AG04449 (cell line): ENCODE results near the gene DEDD.
A peak's percentile ranks its signal among the peaks of the same experiment; 100 is the strongest.

Source experiments
- CTCF ChIA-PET: fragments of 350-600 bp; formaldehyde crosslinking; extraction: SDS; loops from one replicate; lab custom pipeline; 2021; ENCODE audit warnings: antibody characterized with exemption; lab: Yijun Ruan, JAX
- POLR2A ChIA-PET: fragments of 400-600, 350-600 bp; formaldehyde crosslinking; extraction: SDS; loops from one replicate; lab custom pipeline; 2020; ENCODE audit warnings: antibody characterized with exemption, inconsistent platforms; lab: Yijun Ruan, JAX
- DNase-seq: peaks from one replicate; pipeline ENCODE4 v3.0.0-alpha.2; 2010; ENCODE audit warnings: low read depth, low spot score
- H3K4me3 ChIP-seq: 2 replicates; pipeline ENCODE4 v1.5.1; 2011; ENCODE audit warnings: low read depth, mild to moderate bottlenecking, control low read depth, low read length
- CTCF ChIP-seq: IDR thresholded peaks from one replicate; pipeline ENCODE4 v1.5.1; 2011; ENCODE audit warnings: mild to moderate bottlenecking, moderate library complexity, low read length, control low read depth, inconsistent platforms; ENCODE audit not compliant: insufficient read depth; ENCODE audit errors: missing control alignments

The DEDD gene

GRCh38 chr1:161131523-161132409 lies 701 bp downstream of the DEDD start:
- CTCF ChIA-PET: interaction anchor here (0.9 to 12.2 kb wide), 8 partner anchors 14 to 137 kb away, joined by 3 to 147 read pairs (median 4); partner anchors contain the start of genes KLHDC9, NIT1, PFDN2 and USP21
- POLR2A ChIA-PET: interaction anchor here (0.7 to 1.3 kb wide), 7 partner anchors 10 to 87 kb away, joined by 3 to 10 read pairs (median 3); partner anchors contain the start of genes NDUFS2 and USF1
- no peak for TF ChIP-seq CTCF
- H3K4me3 ChIP-seq: peak overlapping the region; percentile 95
- DNase-seq: no peak

GRCh38 chr1:161130266-161130665 lies 2.2 kb downstream of the DEDD start:
- TF ChIP-seq CTCF: no peak
- POLR2A ChIA-PET: interaction anchor here (0.6 kb wide), 1 partner anchor 8 kb away, joined by 3 read pairs; no protein-coding TSS in a partner anchor
- CTCF ChIA-PET: interaction anchor here (2.1 kb wide), 1 partner anchor 32 kb away, joined by 6 read pairs; the partner anchor contains the start of gene KLHDC9
- H3K4me3 ChIP-seq: peak overlapping the region; percentile 6; the same call in 1 of the 2 replicates
- DNase-seq: no peak

DNA sequence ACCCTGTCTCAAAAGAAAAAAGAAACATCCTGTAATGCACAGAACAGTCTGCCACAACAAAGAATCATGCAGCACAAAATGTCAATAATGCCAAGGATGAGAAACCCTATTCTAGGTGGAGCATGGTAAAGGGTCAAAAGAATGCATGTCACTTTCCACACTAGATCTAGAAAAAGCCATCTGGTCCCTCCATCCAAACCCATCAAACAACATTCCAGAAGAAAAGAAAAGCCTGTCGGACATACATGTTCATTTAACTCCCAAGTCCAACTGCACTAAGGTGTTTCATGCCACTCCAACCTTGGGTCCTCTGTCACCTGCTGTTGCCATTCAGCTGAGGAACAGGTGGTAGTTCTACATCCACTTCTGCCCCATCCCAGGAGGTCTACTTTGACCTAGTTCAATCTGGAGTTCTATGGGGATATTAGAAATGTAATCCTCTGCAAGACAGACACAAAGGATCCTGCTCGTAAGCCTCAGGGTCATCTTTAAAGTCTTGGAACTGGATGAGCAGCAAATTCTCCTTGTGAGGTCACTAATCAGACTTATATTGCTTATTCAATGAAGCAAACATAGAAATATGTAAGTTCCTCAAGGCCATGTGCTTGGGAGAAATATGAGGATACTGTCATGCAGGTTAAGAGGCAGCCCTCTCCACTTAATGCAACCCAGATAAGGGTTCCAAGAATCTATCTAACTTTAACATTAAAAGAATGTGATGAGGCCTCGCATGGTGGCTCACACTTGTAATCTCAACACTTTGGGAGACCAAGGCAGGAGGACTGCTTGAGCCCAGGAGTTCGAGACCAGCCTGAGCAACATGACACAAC lies 3.7 kb downstream of the DEDD start:
- DNase-seq: no peak
- ChIA-PET POLR2A (no interaction called here), CTCF (interaction anchor here (1.2 to 1.8 kb wide), 2 partner anchors 11 to 30 kb away, joined by 4 to 8 read pairs; partner anchors contain the start of genes KLHDC9, NIT1 and PFDN2)
- no peak overlapping the region for H3K4me3 ChIP-seq
- TF ChIP-seq CTCF: no peak

DNA sequence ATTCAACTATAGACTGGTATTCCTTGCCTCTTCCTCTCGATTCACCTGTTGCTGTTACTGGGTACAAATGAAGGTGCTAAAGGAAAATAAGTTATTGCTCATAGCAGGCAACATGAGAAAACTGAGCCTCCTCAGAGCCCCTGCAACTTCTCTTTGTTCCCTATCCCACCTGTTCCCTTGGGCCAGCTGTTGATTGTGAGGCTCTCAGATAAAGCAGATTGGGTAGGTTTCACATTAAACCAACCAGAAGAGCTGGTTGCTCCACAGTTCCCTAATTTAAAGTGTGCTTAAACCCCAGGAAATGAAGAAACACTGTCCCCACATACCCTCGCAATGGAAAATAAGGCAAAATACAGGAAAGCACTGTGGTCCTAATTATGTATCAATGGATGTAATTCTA lies 4.8 kb downstream of the DEDD start:
- TF ChIP-seq CTCF: no peak
- ChIA-PET POLR2A (no interaction called here), CTCF (interaction anchor here (0.6 to 1.8 kb wide), 6 partner anchors 10 to 38 kb away, joined by 3 to 8 read pairs (median 4); partner anchors contain the start of genes NIT1 and PFDN2)
- no peak for DNase-seq
- H3K4me3 ChIP-seq: no peak overlapping the region

- TF ChIP-seq CTCF: no peak
- DNase-seq: no peak
- ChIA-PET CTCF (no interaction called here), POLR2A (no interaction called here)
- no peak overlapping the region for H3K4me3 ChIP-seq
These were observed 9.5 kb downstream of the DEDD start for GRCh38 chr1:161122967-161123366.
